ENCODE measurements around the gene GNB5. TPM values are rescaled to one million over a fixed set of nuclear protein-coding genes. Genes with fewer than 3 reads are reported as not detected.
A peak's percentile ranks its signal among the peaks of the same experiment; 100 is the strongest.

GNB5 gene
- total and polyA plus RNA-seq, 2 of the 13 experiments (the other 11 are each of a cell fraction or from before 2014, with no cell fraction given): 13.7 to 14.4 TPM

DNA sequence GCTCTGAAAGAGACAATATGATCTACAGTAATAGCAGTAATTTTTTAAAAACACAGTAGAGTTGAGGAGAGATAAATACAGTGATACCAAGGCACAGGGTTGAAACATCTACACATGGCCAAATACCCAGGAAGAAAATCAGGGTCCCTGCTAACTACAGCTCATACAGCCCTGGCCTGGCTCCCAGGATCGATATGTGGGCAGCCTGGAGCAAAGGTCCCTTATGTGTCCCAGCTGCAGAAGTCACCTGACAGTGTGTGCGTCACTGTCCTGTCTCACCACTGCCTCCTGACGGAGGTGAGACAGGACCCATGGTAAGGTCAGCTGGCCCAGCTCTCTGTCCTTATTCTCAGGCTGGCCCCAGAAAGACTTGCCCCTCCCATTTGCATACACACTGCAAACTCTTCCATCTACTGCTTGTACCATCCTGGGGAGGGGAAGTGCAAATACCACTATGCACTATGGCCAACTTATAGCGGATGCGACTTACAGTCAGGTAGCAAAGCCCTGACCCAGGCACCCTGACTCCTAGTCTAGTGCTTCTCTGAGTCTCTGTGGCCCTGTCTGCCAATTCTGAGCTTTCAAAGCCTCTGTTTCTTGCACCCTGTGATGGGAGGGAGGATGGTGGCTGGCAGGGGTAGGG, 56.6 kb downstream of the GNB5 start (continued):
- TF ChIP-seq, protein P1, sequence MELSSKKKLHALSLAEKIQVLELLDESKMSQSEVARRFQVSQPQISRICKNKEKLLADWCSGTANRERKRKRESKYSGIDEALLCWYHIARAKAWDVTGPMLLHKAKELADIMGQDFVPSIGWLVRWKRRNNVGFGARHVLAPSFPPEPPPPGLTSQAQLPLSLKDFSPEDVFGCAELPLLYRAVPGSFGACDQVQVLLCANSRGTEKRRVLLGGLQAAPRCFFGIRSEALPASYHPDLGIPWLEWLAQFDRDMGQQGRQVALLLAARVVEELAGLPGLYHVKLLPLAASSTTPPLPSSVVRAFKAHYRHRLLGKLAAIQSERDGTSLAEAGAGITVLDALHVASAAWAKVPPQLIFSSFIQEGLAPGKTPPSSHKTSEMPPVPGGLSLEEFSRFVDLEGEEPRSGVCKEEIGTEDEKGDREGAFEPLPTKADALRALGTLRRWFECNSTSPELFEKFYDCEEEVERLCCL (CRISPR knock-in tag; IDR thresholded peaks at IDR 0.05; ENCODE audit: borderline replicate concordance): no peak
- TF ChIP-seq ZNF207 (IDR thresholded peaks at IDR 0.05; ENCODE audit: borderline replicate concordance): no peak
- TF ChIP-seq SMARCC2 (IDR thresholded peaks at IDR 0.05): no peak
- TF ChIP-seq FOXC1 (CRISPR knock-in tag; IDR thresholded peaks at IDR 0.05; ENCODE audit: borderline replicate concordance): no peak; the same call in 1 of the 2 replicates
- TF ChIP-seq, protein P2, sequence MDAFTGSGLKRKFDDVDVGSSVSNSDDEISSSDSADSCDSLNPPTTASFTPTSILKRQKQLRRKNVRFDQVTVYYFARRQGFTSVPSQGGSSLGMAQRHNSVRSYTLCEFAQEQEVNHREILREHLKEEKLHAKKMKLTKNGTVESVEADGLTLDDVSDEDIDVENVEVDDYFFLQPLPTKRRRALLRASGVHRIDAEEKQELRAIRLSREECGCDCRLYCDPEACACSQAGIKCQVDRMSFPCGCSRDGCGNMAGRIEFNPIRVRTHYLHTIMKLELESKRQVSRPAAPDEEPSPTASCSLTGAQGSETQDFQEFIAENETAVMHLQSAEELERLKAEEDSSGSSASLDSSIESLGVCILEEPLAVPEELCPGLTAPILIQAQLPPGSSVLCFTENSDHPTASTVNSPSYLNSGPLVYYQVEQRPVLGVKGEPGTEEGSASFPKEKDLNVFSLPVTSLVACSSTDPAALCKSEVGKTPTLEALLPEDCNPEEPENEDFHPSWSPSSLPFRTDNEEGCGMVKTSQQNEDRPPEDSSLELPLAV (CRISPR knock-in tag; conservative IDR thresholded peaks at IDR 0.05; ENCODE audit: low read depth): no peak
- TF ChIP-seq, protein P3, sequence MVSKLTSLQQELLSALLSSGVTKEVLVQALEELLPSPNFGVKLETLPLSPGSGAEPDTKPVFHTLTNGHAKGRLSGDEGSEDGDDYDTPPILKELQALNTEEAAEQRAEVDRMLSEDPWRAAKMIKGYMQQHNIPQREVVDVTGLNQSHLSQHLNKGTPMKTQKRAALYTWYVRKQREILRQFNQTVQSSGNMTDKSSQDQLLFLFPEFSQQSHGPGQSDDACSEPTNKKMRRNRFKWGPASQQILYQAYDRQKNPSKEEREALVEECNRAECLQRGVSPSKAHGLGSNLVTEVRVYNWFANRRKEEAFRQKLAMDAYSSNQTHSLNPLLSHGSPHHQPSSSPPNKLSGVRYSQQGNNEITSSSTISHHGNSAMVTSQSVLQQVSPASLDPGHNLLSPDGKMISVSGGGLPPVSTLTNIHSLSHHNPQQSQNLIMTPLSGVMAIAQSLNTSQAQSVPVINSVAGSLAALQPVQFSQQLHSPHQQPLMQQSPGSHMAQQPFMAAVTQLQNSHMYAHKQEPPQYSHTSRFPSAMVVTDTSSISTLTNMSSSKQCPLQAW (CRISPR knock-in tag; IDR thresholded peaks at IDR 0.05): peak; percentile 90
- TF ChIP-seq ZNF331 (CRISPR knock-in tag; IDR thresholded peaks at IDR 0.05): peak; percentile 71; the same call in 1 of the 2 replicates
- TF ChIP-seq KLF11 (CRISPR knock-in tag; IDR thresholded peaks at IDR 0.05): no peak
- peak; percentile 89 for TF ChIP-seq CBX1 (IDR thresholded peaks at IDR 0.05; ENCODE audit: low read depth)
- TF ChIP-seq TCF7L2 (IDR thresholded peaks at IDR 0.05; ENCODE audit: low read depth, low read length): no peak
- no peak for TF ChIP-seq NCOA5 (CRISPR knock-in tag; IDR thresholded peaks at IDR 0.05)
- TF ChIP-seq ZNF549 (CRISPR knock-in tag; IDR thresholded peaks at IDR 0.05): no peak
- TF ChIP-seq SSRP1 (CRISPR knock-in tag; IDR thresholded peaks at IDR 0.05): no peak
- TF ChIP-seq ZNF850 (CRISPR knock-in tag; conservative IDR thresholded peaks at IDR 0.05): no peak
- peak; percentile 100 for TF ChIP-seq ONECUT2 (CRISPR knock-in tag; IDR thresholded peaks at IDR 0.05)
- TF ChIP-seq ZNF562 (CRISPR knock-in tag; IDR thresholded peaks at IDR 0.05; ENCODE audit: borderline replicate concordance): no peak
- TF ChIP-seq CHD4 (IDR thresholded peaks at IDR 0.05; ENCODE audit: borderline replicate concordance, low read length): no peak
- TF ChIP-seq, protein P4, sequence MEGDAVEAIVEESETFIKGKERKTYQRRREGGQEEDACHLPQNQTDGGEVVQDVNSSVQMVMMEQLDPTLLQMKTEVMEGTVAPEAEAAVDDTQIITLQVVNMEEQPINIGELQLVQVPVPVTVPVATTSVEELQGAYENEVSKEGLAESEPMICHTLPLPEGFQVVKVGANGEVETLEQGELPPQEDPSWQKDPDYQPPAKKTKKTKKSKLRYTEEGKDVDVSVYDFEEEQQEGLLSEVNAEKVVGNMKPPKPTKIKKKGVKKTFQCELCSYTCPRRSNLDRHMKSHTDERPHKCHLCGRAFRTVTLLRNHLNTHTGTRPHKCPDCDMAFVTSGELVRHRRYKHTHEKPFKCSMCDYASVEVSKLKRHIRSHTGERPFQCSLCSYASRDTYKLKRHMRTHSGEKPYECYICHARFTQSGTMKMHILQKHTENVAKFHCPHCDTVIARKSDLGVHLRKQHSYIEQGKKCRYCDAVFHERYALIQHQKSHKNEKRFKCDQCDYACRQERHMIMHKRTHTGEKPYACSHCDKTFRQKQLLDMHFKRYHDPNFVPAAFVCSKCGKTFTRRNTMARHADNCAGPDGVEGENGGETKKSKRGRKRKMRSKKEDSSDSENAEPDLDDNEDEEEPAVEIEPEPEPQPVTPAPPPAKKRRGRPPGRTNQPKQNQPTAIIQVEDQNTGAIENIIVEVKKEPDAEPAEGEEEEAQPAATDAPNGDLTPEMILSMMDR (CRISPR knock-in tag; IDR thresholded peaks at IDR 0.05): peak; percentile 93
- TF ChIP-seq, protein P5, sequence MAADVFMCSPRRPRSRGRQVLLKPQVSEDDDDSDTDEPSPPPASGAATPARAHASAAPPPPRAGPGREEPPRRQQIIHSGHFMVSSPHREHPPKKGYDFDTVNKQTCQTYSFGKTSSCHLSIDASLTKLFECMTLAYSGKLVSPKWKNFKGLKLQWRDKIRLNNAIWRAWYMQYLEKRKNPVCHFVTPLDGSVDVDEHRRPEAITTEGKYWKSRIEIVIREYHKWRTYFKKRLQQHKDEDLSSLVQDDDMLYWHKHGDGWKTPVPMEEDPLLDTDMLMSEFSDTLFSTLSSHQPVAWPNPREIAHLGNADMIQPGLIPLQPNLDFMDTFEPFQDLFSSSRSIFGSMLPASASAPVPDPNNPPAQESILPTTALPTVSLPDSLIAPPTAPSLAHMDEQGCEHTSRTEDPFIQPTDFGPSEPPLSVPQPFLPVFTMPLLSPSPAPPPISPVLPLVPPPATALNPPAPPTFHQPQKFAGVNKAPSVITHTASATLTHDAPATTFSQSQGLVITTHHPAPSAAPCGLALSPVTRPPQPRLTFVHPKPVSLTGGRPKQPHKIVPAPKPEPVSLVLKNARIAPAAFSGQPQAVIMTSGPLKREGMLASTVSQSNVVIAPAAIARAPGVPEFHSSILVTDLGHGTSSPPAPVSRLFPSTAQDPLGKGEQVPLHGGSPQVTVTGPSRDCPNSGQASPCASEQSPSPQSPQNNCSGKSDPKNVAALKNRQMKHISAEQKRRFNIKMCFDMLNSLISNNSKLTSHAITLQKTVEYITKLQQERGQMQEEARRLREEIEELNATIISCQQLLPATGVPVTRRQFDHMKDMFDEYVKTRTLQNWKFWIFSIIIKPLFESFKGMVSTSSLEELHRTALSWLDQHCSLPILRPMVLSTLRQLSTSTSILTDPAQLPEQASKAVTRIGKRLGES (CRISPR knock-in tag; IDR thresholded peaks at IDR 0.05; ENCODE audit: borderline replicate concordance): no peak
- no peak for TF ChIP-seq ZC3H13 (CRISPR knock-in tag; IDR thresholded peaks at IDR 0.05)
- peak; percentile 58; the same call in 1 of the 2 replicates for TF ChIP-seq SALL2 (CRISPR knock-in tag; IDR thresholded peaks at IDR 0.05)
- no peak for TF ChIP-seq CHCHD3 (CRISPR knock-in tag; IDR thresholded peaks at IDR 0.05)

Data from HepG2 (cell line).